HG02623 (cell line): ENCODE data around the gene HK3.

ENCODE experiments used
- ATAC-seq: cut with Tn5 transposase; IDR thresholded peaks from one replicate; pipeline ENCODE4 v1.9.1; 2021; ENCODE audit warnings: moderate library complexity; ENCODE audit not compliant: unreplicated experiment

The HK3 gene

GRCh38 chr5:176851871-176852658 lies 47.1 kb downstream of the HK3 start:
- ATAC-seq = no peak

DNA sequence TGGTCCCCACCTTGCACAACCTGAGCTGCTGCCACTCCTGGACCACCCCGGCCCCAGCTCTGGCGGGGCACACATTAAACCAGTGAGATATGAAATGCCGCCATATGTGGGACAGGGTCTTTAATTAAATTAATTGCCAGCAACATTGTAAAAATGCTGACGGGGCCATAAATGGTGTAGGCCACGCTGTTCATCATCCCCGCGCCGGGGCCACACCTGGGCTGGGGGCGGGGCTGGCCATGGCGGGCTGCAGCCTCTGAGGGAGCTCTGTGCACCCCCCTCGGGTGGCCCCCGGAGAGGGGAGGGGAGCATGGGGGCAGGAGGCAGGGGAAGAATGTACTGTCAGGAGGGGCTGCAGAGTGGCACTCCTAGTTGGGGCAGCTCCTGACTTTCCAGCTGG lies 47.8 kb downstream of the HK3 start:
- no peak for ATAC-seq

DNA sequence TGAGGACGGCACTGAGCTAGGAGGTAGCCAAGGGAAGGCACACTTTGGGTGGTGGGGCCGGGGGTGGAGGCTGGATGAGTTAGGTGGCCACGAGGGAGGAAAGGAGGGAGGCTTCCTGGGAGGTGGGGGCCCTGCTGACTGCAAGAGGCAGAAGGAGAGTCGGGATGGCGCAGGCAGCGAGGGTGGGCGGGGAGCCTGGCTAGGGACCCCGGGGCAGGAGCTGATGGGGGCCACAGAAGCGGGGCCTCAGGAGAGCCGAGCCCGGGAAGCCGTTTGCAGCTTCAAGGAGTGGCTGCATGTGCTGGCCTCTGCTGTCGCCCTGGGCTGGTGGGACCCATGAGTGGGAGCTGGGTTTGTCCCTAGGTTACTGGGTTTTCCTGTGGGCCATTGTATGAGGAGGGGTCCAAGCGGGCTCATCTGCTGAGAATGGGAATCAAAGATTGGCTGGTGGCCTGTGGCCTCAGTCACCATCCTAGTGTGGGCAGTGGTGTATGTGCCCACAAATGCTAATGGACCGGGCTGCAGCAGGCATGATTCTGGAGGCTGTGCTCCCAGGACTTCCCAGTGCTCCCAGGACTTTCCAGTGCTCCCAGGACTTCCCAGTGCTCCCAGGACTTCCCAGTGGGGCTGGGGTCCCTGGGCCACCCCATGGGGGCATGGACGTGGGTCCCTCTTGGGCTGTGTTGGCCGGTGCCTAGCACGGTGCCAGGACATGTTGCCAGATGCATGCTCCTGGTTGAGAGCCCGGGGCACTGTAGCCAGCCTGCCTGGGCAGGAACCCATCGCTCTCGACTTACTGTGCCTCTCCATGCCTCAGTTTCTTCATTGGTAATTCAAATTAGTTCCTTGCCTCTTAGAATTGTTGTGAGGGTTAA lies 48.5 kb downstream of the HK3 start:
- no peak for ATAC-seq

DNA sequence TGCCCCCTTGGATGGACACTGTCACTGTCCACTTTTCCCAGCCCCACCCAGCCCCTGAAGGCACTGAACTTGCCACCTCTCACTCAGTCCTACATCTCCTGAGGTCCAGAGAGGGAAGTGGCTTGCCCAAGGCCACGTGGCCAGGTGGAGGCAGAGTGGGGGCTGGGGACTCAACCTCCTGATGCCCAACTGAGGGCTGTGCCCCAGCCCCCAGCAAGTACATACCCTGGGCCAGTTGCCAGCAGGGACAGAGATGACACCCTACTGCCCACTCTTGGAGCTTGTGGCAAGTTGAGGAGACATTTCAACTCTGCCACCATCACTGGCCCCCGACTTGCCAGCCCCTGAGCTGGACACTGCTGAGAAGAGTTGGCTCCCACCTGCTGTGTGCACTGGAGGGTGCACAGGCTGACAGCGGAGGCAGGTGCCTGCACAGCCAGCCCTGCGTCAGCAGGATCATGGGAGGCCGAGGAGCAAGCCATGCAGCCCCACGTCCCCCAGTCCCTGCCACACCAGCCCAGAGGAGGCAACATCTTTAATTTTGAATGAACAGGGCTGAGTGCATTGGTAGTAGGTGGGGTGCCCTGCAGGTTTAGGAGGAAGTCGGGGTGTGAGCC lies 49.4 kb downstream of the HK3 start:
- no peak for ATAC-seq

DNA sequence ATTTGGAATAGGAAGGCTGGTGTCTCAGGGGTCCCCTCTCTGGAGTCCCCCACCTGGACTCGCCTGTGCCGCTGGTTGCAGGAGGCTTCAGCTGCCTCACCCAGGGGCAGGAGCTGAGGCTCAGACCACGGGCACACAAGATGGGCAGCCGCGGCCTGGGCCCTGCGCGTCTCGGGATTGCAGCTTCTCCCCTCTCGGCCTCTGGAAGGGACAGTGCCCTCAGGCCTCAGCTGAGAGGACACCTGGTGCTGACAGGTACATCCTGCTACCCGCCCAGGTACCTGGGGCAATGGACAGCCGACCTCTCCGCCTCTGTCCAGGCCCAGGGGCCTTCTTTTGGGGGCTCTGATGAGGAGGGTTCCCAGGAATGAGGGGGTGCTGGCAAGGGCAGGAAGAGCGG lies 50.5 kb downstream of the HK3 start:
- no peak for ATAC-seq

GRCh38 chr5:176847726-176848290 lies 51.3 kb downstream of the HK3 start:
- no peak for ATAC-seq

GRCh38 chr5:176847148-176847547 lies 52.0 kb downstream of the HK3 start:
- no peak for ATAC-seq

GRCh38 chr5:176846335-176847140 lies 52.6 kb downstream of the HK3 start:
- no peak for ATAC-seq

GRCh38 chr5:176845392-176845713 lies 53.8 kb downstream of the HK3 start:
- no peak for ATAC-seq

DNA sequence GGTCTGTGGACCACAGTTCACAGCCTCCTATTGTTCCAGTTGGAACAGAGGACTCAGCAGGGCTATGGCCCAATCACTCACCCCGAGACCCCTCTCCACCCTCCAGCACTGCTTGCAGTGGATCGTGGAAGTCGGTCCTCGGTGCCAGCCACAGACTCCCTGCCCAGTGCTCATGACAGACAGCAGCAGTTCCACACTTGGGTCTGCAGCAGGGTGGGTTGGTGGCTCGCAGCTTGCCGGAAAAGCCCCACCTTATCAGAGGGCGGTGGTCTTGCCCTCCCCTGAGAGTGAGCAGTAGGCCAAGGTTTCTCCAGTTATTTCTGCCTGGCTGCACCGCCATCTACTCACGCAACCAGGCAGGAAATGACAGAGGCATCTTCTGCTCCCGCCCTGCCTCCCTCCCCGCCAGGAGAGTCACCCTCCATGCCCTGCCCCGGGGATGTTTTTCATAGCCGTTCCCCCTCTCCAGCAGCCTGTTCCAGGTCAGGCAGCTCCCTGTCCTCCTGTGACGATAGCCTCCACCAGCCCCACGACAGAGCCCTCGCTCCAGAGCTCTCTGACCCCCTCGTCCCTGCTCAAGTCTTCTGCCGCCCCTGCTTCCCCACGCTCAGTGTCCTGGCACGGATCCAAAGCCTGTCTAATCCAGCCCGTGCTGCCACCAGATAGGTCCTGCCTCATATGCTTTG lies 54.3 kb downstream of the HK3 start:
- ATAC-seq = no peak

DNA sequence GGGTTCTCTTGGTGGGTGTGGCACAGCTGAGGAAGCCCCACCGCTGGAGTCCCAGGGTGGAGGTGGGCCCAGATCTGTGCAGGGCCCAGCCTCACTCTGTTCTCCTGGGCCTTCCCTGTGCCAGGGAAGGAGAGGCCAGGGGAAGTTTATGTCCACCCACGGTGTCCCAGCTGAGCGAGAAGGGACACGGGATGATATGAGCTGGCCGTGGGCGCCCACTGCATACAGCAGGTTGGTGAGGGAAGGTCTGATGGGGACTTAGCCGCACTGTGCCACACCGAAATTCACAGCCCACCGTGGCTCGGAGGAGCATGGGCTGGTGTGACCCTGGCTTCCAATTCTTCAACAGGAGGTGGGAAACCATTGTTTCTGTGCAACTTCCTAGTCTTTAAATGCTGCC lies 54.9 kb downstream of the HK3 start:
- no peak for ATAC-seq

DNA sequence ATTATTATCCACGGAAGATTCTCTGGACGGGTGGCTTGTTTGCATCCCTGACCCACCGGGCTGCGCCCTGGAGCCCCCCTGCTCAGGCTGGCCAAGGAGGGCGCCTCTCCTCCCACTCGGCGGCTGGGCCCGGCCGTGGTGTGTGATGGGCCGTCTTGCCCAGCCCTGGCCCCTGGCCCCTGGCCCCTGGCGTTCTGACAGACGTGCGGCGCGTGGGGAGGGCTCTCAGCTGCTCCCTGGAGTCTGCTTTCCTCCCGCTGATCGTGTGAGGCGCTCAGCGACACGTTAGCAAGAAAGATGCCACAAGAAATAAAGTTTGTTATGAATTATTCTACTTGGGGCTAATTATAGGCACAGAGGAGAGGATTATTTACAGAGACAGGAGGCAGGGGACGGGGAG lies 55.5 kb downstream of the HK3 start:
- ATAC-seq = no peak

DNA sequence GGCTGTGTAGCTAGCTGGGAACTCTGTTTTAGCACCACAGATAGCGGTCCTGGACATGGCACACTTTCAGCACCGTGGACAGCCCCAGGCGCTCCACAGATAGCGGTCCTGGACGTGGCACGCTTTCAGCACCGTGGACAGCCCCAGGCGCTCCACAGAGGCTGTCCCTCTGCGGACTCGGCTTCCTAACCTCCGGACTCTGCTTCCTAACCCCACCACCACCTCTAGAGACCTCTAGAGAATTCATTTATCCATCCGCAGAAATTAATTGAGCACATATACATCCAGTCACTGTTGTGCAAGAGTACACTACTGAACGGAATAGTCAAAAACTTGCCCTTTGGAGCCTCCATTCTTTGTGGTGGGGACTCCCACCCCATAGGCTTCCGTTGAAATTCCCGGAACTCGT lies 61.4 kb downstream of the HK3 start:
- no peak for ATAC-seq

- ATAC-seq = no peak
Observed at GRCh38 chr5:176836811-176837706, 62.1 kb downstream of the HK3 start.

- no peak for ATAC-seq
Observed at GRCh38 chr5:176835918-176836317, 63.2 kb downstream of the HK3 start.

- ATAC-seq = no peak
Observed at GRCh38 chr5:176833286-176833685, 65.9 kb downstream of the HK3 start.

DNA sequence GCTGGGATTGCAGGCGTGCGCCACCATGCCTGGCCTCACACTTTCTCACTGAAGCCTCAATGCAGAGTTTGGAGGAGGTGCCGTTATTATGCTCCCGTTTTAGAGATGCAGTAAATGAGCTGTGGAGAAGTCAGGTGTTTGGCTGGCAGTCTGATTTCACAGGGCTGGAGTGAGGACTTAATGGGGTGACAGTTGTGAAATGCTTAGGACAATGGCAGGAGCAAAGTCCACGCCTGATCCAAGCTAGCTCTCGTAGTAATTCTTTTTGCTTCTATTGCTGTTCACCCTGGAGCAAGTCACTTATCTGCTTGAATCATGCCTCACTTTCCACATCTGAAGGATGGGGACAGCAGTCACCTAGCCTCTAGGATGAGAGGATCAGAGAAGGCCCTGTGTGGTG lies 67.0 kb downstream of the HK3 start:
- ATAC-seq = no peak

DNA sequence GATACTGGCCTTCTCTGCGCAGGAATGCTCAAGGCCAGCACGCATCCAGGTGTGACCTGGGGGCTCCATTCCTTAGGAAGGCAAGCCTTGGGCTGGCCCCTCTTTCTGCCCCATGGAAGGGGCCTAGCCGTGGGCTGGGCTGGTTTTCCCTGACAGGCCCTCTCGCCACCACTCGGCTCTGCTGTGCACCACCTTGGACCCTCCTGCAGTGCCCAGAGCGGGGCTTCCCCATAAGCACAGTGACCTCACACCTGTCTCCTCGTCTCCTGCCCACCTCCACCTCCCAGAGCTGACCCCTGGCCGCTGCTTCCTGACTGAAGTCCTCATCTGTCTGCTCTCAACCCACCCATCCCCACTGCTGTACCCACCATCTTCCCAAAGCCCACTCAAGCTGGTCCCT lies 67.7 kb downstream of the HK3 start:
- no peak for ATAC-seq

GRCh38 chr5:176830995-176831423 lies 68.1 kb downstream of the HK3 start:
- no peak for ATAC-seq
